Activated naive CD4-positive, alpha-beta T cell (primary cell): ENCODE measurements around the gene NBPF3.

ENCODE experiments used
- DNase-seq, 4 experiments: peaks; one replicate each; lab custom pipeline; 2025; lab: John Stamatoyannopoulos, UW

NBPF3 gene

DNA sequence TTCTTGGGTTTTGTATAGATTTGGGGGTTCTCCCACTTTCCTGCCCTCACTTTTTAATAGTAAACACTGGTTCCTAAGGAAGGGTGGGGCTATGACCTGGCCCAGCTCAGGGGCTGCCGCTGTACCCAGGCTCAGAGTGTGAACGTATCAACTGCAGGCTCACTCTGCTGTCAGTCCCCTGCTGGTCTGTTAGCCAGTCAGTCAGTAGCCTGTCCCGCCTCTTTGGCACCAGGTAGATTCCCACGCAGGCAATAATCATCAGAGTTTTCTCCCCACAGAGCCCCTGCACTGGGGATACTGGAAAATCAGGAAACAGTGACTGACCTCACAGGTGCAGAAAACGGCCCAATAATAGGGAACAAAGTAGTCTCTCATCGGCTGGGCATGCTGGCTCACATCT lies 54.3 kb downstream of the NBPF3 start:
- DNase-seq = no peak

GRCh38 chr1:21495225-21495820 lies 55.4 kb downstream of the NBPF3 start:
- no peak for DNase-seq

- DNase-seq = no peak
Observed at GRCh38 chr1:21496063-21496462, 56.1 kb downstream of the NBPF3 start.

GRCh38 chr1:21496886-21497285 lies 56.9 kb downstream of the NBPF3 start:
- no peak for DNase-seq

GRCh38 chr1:21497466-21498061 lies 57.6 kb downstream of the NBPF3 start:
- DNase-seq = no peak

- DNase-seq = no peak
Observed at GRCh38 chr1:21499283-21499950, 59.5 kb downstream of the NBPF3 start.

GRCh38 chr1:21503706-21504377 lies 63.9 kb downstream of the NBPF3 start:
- DNase-seq = no peak

DNA sequence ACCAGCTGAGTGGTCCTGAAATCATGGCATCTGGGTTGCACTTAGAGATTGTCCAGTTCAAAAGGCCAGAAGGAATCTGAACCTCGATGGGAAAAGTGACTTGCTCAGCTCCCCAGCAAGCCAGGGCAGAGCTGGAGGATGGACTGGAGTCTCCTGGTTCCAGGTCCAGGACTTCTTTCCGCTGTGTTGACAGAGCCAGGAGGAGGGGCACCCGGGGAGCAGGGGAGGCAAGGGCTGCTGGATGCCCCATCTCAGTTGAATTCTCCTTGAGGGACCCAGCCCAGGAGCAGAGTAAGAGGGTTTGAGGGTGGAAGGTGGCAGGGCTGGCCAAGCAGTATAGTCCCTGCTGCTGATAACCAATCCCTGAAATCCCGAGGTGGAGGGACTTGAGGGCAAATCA lies 66.9 kb downstream of the NBPF3 start:
- DNase-seq = no peak

DNA sequence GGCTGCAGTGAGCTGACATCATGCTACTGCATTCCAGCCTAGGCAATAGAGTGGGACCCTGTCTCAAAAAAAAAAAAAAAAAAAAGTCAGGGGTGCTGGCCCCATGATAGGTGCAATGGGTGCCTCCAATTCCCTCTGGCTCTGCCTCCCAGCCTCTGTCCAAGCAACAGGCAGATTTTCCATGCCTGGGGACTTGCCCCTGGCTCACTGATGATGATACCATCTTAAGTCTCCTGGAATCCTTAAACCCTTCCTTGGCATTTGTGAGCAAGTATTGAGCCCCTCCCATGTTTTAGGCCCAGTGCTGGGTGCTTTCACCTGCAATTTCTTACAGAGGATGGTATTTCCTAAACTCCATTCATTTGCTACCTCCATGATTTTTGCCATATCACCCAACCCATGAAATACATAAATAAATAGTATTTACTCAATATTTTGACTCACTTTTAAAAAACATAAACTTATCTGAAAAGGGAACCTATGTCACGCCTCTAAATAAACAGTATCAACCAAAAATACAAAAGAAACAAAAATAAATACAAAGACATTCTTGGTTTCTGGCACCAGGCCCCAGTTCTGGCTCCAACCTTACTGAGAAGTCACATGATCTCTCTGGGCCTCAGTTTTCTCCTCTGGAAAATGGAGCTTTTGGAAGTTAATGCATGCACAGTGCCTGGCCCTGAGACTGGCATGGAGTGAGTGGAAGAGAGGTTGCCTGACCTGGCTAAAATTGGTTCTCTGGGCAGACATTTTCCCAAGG lies 67.8 kb downstream of the NBPF3 start:
- no peak for DNase-seq

GRCh38 chr1:21508580-21509350 lies 68.8 kb downstream of the NBPF3 start:
- peak; percentile 8 to 64 (median 36) for DNase-seq

GRCh38 chr1:21509351-21510112 lies 69.6 kb downstream of the NBPF3 start, which contains the start of gene ALPL:
Gene ALPL (plus strand): TSS chr1:21509423. CDS start chr1:21554082, 44,659 bp downstream.
- DNase-seq = no peak

- DNase-seq = no peak
Observed at GRCh38 chr1:21510113-21510493, 70.2 kb downstream of the NBPF3 start.

DNA sequence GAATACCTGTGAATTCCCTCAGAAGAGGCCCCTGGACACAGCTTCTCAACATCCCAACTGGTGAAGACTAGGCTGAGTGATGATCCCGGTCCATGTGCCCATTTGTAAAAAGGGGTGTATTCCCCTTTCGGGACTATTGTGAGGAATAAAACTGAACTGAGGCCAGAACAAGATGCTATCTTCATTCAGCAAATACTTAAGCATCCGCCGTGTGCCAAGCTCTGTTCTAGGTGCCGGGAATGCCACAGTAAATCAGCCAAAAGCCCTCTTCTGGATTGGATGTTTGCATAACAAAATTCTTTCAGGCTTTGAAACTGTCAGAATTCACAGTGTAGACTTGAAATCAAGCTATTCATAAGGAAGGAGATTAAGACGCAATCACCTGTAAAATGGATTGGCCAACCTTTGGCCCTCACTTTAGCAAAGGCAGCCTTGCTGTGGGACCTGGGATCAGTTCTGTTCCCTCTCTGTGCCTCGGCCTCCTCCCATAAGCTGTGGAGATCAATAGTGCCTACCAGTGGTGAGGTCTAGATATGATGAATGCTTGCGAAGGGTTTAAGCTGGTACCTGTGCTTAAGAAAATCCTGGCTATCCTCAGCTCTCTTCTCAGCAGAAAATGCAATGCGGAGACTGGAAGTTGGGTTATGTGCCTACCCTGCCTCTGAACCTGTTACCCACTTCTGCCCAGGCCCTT lies 71.1 kb downstream of the NBPF3 start:
- DNase-seq = no peak

DNA sequence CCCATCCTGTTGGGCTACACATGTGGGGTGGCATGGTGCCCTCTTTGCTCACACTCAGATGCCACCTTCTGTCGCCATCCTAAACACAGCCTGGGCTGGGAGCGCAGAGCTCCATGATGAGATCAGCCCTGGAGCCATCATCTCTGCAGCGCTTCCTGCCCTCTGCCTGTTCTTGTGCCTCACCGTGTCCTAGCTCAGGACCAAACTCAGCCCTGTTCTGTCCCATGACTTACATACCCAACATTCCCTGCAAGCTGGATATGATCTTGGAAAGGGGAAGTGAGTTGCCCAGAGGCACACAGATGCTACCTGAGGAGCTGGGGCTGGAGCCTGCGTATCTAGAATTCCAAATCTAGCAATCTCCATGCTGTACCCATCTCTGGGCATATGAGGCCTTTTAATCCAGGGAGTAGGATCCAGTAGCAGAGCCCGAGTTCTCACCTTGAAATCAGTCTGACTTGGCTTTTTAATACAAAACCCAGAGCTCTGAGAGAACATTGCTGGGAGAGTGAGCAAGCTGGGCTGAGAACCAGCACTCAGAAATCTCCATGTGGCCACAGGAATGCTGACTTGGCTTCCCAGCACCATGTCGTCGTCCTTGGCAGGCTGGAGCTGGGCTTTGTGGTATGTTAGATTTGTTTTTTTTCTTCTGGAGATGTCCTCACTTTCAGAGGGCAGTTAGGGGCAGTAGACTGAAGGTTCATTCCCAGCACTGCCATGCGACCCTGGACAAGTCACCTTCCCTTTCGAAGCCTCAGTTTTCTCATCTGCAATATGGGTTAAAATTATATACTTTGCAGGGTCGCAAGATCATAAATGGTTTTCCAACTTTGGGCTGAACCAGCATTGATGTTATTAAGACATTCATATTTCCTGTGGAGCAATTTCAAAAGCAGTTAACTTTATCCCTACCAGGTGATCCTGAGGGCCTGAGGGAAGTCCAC lies 71.9 kb downstream of the NBPF3 start:
- DNase-seq = no peak

GRCh38 chr1:21514245-21514644 lies 74.3 kb downstream of the NBPF3 start:
- no peak for DNase-seq

DNA sequence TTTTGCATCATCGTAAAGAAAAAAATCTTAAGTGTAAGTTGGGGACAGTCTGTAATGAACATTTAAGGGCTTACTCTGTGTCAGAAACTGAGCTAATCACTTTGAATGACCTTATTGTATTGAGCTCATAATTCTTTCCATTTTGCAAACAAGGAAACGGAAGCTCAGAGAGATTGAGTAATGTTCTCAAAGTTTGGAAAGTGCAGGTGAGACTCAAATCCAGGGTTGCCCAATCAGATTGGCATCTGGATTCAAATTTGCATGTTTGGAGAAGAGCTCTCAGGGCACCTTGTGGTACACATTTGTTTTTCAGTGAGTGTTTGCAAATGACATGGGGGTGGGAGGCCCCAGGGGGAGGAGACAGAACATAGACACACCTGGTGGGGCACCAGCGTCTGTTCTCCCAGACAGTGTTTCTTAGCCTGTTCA lies 77.2 kb downstream of the NBPF3 start:
- DNase-seq = no peak

GRCh38 chr1:21517660-21518480 lies 77.9 kb downstream of the NBPF3 start:
- no peak for DNase-seq
